ENCODE data around the gene GAPDH.

GAPDH gene

GRCh38 chr12:6533923-6534694, at the start of gene GAPDH:
Gene GAPDH (plus strand): TSS chr12:6534517. CDS start chr12:6534833, 316 bp downstream.
- H3K36me3 ChIP-seq (ENCODE audit: control insufficient read depth in 2 of 2, insufficient read depth in 1 of 2, low read length in 2 of 2), result peaks cover 24 to 78% of the 10 kb centered on the region in 2 experiments
- peak within 1 kb of the TSS; percentile 73 for H3K4me3 ChIP-seq (ENCODE audit: low read depth, low read length)
- peaks cover 12% of the 10 kb centered on the region for H3K4me1 ChIP-seq (ENCODE audit: control insufficient read depth, insufficient read depth, low read length)
- no peaks in the 10 kb centered on the region for H3K9me3 ChIP-seq (ENCODE audit: control insufficient read depth, insufficient read depth, low read depth, low read length)
- peak within 1 kb of the TSS; percentile 93 for H3K27ac ChIP-seq (ENCODE audit: extremely low read depth, low read depth, low read length)
- CTCF ChIA-PET, result interaction anchor here (0.6 to 0.7 kb wide), 3 partner anchors 19 to 569 kb away, joined by 3 read pairs; no protein-coding TSS in a partner anchor
- POLR2A ChIA-PET, result interaction anchor here (0.6 to 3.0 kb wide), 64 partner anchors 9 to 412 kb away, joined by 3 to 90 read pairs (median 5); partner anchors contain the start of genes CD27, CDCA3, COPS7A and MRPL51
- TF ChIP-seq ZNF518A (tag by site-specific recombination; conservative IDR thresholded peaks at IDR 0.05; ENCODE audit: low read depth) (0 out of 2 replicates have a peak, but pooled peaks have one; percentile 23), ZNF623 (tag by site-specific recombination; IDR thresholded peaks at IDR 0.05) (no peak), PATZ1 (tag by site-specific recombination; IDR thresholded peaks at IDR 0.05) (peak; percentile 26), ZNF560 (tag by site-specific recombination; IDR thresholded peaks at IDR 0.05; ENCODE audit: borderline replicate concordance) (no peak), ZNF214 (tag by site-specific recombination; IDR thresholded peaks at IDR 0.05; ENCODE audit: borderline replicate concordance) (no peak), ZNF148 (tag by site-specific recombination; IDR thresholded peaks at IDR 0.05; ENCODE audit: borderline replicate concordance) (no peak), EGR2 (tag by site-specific recombination; IDR thresholded peaks at IDR 0.05; ENCODE audit: low read depth) (peak; percentile 89), ZNF211 (tag by site-specific recombination; IDR thresholded peaks at IDR 0.05; ENCODE audit: low read depth) (no peak), ZNF747 (tag by site-specific recombination; IDR thresholded peaks at IDR 0.05) (no peak), ZNF837 (tag by site-specific recombination; IDR thresholded peaks at IDR 0.05) (no peak), GFI1B (tag by site-specific recombination; IDR thresholded peaks at IDR 0.05) (peak; percentile 63), ZNF701 (tag by site-specific recombination; IDR thresholded peaks at IDR 0.05) (no peak), ZXDB (tag by site-specific recombination; IDR thresholded peaks at IDR 0.05) (peak; percentile 83), BCL6B (tag by site-specific recombination; IDR thresholded peaks at IDR 0.05) (no peak), PBX3 (CRISPR knock-in tag; IDR thresholded peaks at IDR 0.05) (no peak), KLF17 (tag by site-specific recombination; IDR thresholded peaks at IDR 0.05) (peak; percentile 13; the same call in 1 of the 2 replicates), GLIS1 (tag by site-specific recombination; IDR thresholded peaks at IDR 0.05) (peak; percentile 62; the same call in 1 of the 2 replicates), ZNF280D (tag by site-specific recombination; IDR thresholded peaks at IDR 0.05) (no peak), ZBTB7A (tag by site-specific recombination; IDR thresholded peaks at IDR 0.05; ENCODE audit: low read depth) (no peak)
